H1 (cell line): ENCODE results near the gene PRKCI.
"Not testable (repeated sequence)": the region's sequence is repeated elsewhere in the genome, so short reads cannot be mapped to it uniquely, and the experiment has no call there.

ENCODE experiments used
- CHD1 ChIP-seq: IDR thresholded peaks from 2 replicates; pipeline ENCODE4 v1.6.1; 2012; ENCODE audit warnings: low read depth, low read length, improper control_type of control experiment
- CREB1 ChIP-seq: IDR thresholded peaks from 2 replicates; pipeline ENCODE4 v1.6.1; 2012; ENCODE audit warnings: inconsistent platforms
- JUN ChIP-seq: IDR thresholded peaks from 2 replicates; pipeline ENCODE4 v1.6.1; 2011; ENCODE audit warnings: low read depth, mild to moderate bottlenecking, improper control_type of control experiment, low read length
- POLR2A ChIP-seq, 2 experiments: IDR thresholded peaks; 1 replicate in 1 of 2; 2 replicates in 1 of 2; pipeline ENCODE4 v1.6.1; 2011; ENCODE audit warnings: low read depth in 2 of 2, low read length in 2 of 2, mild to moderate bottlenecking in 2 of 2; ENCODE audit errors: control extremely low read depth in 1 of 2
- SIN3A ChIP-seq, 2 experiments: IDR thresholded peaks in 1 of 2; conservative IDR thresholded peaks in 1 of 2; 2 replicates each; pipeline ENCODE4 v1.6.1; 2011 to 2012; ENCODE audit warnings: low read length in 2 of 2, improper control_type of control experiment in 1 of 2, low read depth in 1 of 2, mild to moderate bottlenecking in 1 of 2
- SRF ChIP-seq: IDR thresholded peaks from 2 replicates; pipeline ENCODE4 v1.6.1; 2011; ENCODE audit warnings: mild to moderate bottlenecking, low read depth, low read length, moderate library complexity
- TAF1 ChIP-seq: IDR thresholded peaks from 2 replicates; pipeline ENCODE4 v1.6.1; 2011; ENCODE audit warnings: mild to moderate bottlenecking, low read depth, low read length
- TF ChIP-seq, protein P1 (sequence below), 3 experiments: IDR thresholded peaks; 1 replicate in 2 of 3; 2 replicates in 1 of 3; pipeline versions ENCODE4 v1.5.1 to v1.6.1; 2011; ENCODE audit warnings: low read length in 3 of 3, mild to moderate bottlenecking in 3 of 3, inconsistent platforms in 2 of 3, low read depth in 1 of 3, moderate library complexity in 1 of 3; ENCODE audit not compliant: insufficient read depth in 1 of 3; ENCODE audit errors: control extremely low read depth in 1 of 3

DNA sequence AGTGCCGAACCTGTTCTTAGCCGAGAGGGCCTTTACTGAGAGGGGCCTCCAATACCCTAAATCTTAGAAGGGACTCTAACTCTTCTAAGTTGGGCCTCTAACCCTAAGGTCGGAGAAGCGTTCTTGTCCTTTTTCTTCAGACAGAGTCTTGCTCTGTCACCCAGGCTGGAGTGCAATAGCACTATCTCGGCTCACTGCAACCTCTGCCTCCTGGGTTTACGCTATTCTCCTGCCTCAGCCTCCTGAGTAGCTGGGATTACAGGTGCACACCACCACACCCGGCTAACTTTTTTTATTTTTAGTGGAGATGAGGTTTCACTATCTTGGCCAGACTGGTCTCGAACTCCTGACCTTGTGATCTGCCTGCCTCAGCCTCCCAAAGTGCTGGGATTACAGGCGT lies 120.0 kb downstream of the PRKCI start:
- not testable (repeated sequence) for TF ChIP-seq CHD1; JUN; SIN3A (conservative IDR thresholded peaks at IDR 0.05 in 1 of 2, IDR thresholded peaks at IDR 0.05 in 1 of 2; ENCODE audit: low read depth in 1 of 2, low read length in 2 of 2); CREB1; POLR2A (IDR thresholded peaks at IDR 0.05; ENCODE audit: control extremely low read depth in 1 of 2, low read depth in 2 of 2, low read length in 2 of 2); SRF; TAF1
- TF ChIP-seq, protein P1, sequence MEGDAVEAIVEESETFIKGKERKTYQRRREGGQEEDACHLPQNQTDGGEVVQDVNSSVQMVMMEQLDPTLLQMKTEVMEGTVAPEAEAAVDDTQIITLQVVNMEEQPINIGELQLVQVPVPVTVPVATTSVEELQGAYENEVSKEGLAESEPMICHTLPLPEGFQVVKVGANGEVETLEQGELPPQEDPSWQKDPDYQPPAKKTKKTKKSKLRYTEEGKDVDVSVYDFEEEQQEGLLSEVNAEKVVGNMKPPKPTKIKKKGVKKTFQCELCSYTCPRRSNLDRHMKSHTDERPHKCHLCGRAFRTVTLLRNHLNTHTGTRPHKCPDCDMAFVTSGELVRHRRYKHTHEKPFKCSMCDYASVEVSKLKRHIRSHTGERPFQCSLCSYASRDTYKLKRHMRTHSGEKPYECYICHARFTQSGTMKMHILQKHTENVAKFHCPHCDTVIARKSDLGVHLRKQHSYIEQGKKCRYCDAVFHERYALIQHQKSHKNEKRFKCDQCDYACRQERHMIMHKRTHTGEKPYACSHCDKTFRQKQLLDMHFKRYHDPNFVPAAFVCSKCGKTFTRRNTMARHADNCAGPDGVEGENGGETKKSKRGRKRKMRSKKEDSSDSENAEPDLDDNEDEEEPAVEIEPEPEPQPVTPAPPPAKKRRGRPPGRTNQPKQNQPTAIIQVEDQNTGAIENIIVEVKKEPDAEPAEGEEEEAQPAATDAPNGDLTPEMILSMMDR (IDR thresholded peaks at IDR 0.05; ENCODE audit: control extremely low read depth in 1 of 3, insufficient read depth in 1 of 3, low read depth in 1 of 3, low read length in 3 of 3), result not testable (repeated sequence)
